Colonic mucosa (tissue), 4 donors: Measurements from ENCODE around the gene CCDC12. TPM values are rescaled to one million over a fixed set of nuclear protein-coding genes. Genes with fewer than 3 reads are reported as not detected.

ENCODE experiments used
- DNase-seq: peaks from one replicate; pipeline ENCODE4 v3.0.0-alpha.2; 2020
- H3K27ac ChIP-seq: fragments of 200-600 bp; one replicate; pipeline ENCODE4 v1.8.0; 2021
- H3K27me3 ChIP-seq: fragments of 200-600 bp; one replicate; pipeline ENCODE4 v1.8.0; 2021
- H3K36me3 ChIP-seq: fragments of 200-600 bp; one replicate; pipeline ENCODE4 v1.8.0; 2021
- H3K4me1 ChIP-seq: fragments of 200-600 bp; one replicate; pipeline ENCODE4 v1.8.0; 2021; ENCODE audit warnings: mild to moderate bottlenecking
- H3K4me3 ChIP-seq: fragments of 200-600 bp; one replicate; pipeline ENCODE4 v1.8.0; 2021
- H3K9ac ChIP-seq, 2 donors: one replicate each; pipeline ENCODE4 v1.7.0; 2013; ENCODE audit warnings: control low read depth in 2 of 2, low read depth in 2 of 2, low read length in 2 of 2
- H3K9me3 ChIP-seq: fragments of 200-600 bp; one replicate; pipeline ENCODE4 v1.8.0; 2021
- CTCF ChIP-seq: fragments of 200-600 bp; IDR thresholded peaks from one replicate; pipeline ENCODE4 v1.8.0; 2022; ENCODE audit warnings: antibody characterized with exemption, mild to moderate bottlenecking
- intact Hi-C: fragments of 100-400 bp; cut with DNase I; formaldehyde crosslinking; loops from one replicate; pipeline ENCODE4 v1.14.1; 2022
- total RNA-seq, 2 donors: library from RNA; stranded (reverse); fragmentation: NEBNext Ultra II Directional in 1 of 2; extraction: Animal tissue kit (Norgen Biotek cat#: 25700) in 1 of 2; gene quantifications; one replicate each; pipeline ENCODE4 v1.2.1, GENCODE V29; 2021
- donor health status: healthy.
- donor health status: DM: no; HTN: no; CAD: no.
- donor health status: DM: no; HTN: no; CAD: no.

CCDC12 gene
- total RNA-seq, 2 donors from 2014 or later: 34.1 to 55.7 TPM

- H3K27ac ChIP-seq: no peak overlapping the region
- H3K9ac ChIP-seq: no peak overlapping the region
- no peak for DNase-seq
- no peaks in the 10 kb centered on the region for H3K36me3 ChIP-seq
- H3K4me1 ChIP-seq: no peaks in the 10 kb centered on the region
- TF ChIP-seq CTCF: no peak
- H3K27me3 ChIP-seq: no peaks in the 10 kb centered on the region
- no peak overlapping the region for H3K4me3 ChIP-seq
- intact Hi-C loops: no loop called here
- H3K9me3 ChIP-seq: no peaks in the 10 kb centered on the region
Measured at GRCh38 chr3:46993292-46993691, 16.7 kb upstream of the CCDC12 start.

GRCh38 chr3:46992231-46992630, 15.7 kb upstream of the CCDC12 start:
- Histone ChIP-seq H3K36me3 (no peaks in the 10 kb centered on the region), H3K9me3 (no peaks in the 10 kb centered on the region), H3K27ac (no peak overlapping the region), H3K9ac (no peak overlapping the region), H3K27me3 (no peaks in the 10 kb centered on the region), H3K4me3 (no peak overlapping the region), H3K4me1 (peaks cover 8% of the 10 kb centered on the region)
- DNase-seq: no peak
- intact Hi-C loops: no loop called here
- TF ChIP-seq CTCF: no peak

- H3K27me3 ChIP-seq: no peaks in the 10 kb centered on the region
- no peak for TF ChIP-seq CTCF
- H3K4me1 ChIP-seq: peaks cover 13% of the 10 kb centered on the region
- no peak overlapping the region for H3K4me3 ChIP-seq
- no peak overlapping the region for H3K27ac ChIP-seq
- H3K9ac ChIP-seq: no peak overlapping the region
- H3K36me3 ChIP-seq: no peaks in the 10 kb centered on the region
- DNase-seq: no peak
- intact Hi-C loops: no loop called here
- no peaks in the 10 kb centered on the region for H3K9me3 ChIP-seq
Measured at GRCh38 chr3:46991406-46992165, 15.0 kb upstream of the CCDC12 start.

GRCh38 chr3:46990573-46991374, 14.2 kb upstream of the CCDC12 start:
- Histone ChIP-seq H3K9me3 (no peaks in the 10 kb centered on the region), H3K4me1 (peaks cover 13% of the 10 kb centered on the region), H3K27ac (no peak overlapping the region), H3K27me3 (no peaks in the 10 kb centered on the region), H3K9ac (no peak overlapping the region), H3K4me3 (no peak overlapping the region), H3K36me3 (no peaks in the 10 kb centered on the region)
- intact Hi-C loops: no loop called here
- DNase-seq: no peak
- no peak for TF ChIP-seq CTCF

DNA sequence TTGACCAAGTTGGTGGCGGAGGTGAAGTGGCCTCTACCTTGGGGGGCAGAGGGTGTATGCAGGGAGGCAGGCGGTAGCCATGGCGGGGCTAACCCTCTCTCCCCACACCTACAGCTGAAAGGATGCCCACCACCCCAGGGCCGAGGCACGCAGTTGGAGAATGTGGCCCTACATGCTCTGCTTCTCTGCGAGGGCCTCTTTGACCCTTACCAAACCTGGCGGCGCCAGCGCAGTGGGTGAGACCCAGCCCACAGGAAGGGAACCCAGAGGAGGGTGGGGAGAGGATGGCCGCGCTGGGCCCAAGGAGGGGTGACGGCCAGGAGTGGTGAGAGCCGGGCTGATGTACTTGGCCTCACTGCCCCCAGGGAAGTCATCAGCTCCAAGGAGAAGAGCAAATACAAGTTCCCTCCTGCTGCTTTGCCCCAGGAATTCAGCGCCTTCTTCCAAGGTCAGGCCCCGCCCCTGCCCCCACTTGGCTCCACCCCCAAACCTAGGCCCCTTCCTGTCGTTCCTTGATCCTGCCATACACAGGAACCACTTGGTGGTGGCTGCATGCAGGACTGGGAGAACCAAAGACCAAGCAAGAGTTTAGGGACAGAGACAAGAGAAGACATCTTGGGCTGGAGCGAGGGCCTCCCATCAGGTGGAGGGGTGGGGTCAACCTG, 12.7 kb upstream of the CCDC12 start:
- no peak overlapping the region for H3K9ac ChIP-seq
- H3K4me3 ChIP-seq: no peak overlapping the region
- DNase-seq: no peak
- no peaks in the 10 kb centered on the region for H3K9me3 ChIP-seq
- no peak overlapping the region for H3K27ac ChIP-seq
- TF ChIP-seq CTCF: no peak
- intact Hi-C loops: loop anchor here (5.0 kb wide), 1 partner anchor 62 kb away; no protein-coding TSS in a partner anchor
- no peaks in the 10 kb centered on the region for H3K27me3 ChIP-seq
- no peaks in the 10 kb centered on the region for H3K36me3 ChIP-seq
- H3K4me1 ChIP-seq: peaks cover 13% of the 10 kb centered on the region
